Measurements from ENCODE around the gene FUNDC2. TPM values are rescaled to one million over a fixed set of nuclear protein-coding genes. Genes with fewer than 3 reads are reported as not detected.

FUNDC2 gene
- total and polyA plus RNA-seq, 10 of the 15 experiments (the other 5 are each of a cell fraction or from before 2014, with no cell fraction given), result 70.5 to 353 (median 165) TPM

- ChIA-PET RAD21 (ENCODE audit: unreplicated experiment) (interaction anchor here (1.0 to 1.3 kb wide), 5 partner anchors 19 to 42 kb away, joined by 3 to 12 read pairs (median 4); no protein-coding TSS in a partner anchor), POLR2A (interaction anchor here (0.9 to 2.9 kb wide), 4 partner anchors 37 to 44 kb away, joined by 3 to 32 read pairs (median 4); partner anchors contain the start of genes CMC4 and MTCP1), CTCF (interaction anchor here (0.9 to 1.9 kb wide), 4 partner anchors 19 to 46 kb away, joined by 3 to 4 read pairs (median 4); no protein-coding TSS in a partner anchor), SMC1A (ENCODE audit: uncharacterized antibody, unreplicated experiment) (interaction anchor here (1.0 to 3.3 kb wide), 5 partner anchors 10 to 42 kb away, joined by 4 to 21 read pairs (median 6); no protein-coding TSS in a partner anchor)
- ATAC-seq (peak; percentile 42), DNase-seq (ENCODE audit: low read depth, low spot score) (no peak), FAIRE-seq (no peak)
- TF ChIP-seq BCL3 (IDR thresholded peaks at IDR 0.05; ENCODE audit: borderline replicate concordance, insufficient read depth, low read depth, low read length, poor library complexity, severe bottlenecking) (no peak), WRNIP1 (IDR thresholded peaks at IDR 0.05; ENCODE audit: borderline replicate concordance, low read depth, low read length) (no peak), CREB1 (IDR thresholded peaks at IDR 0.05; ENCODE audit: low read depth) (peak; percentile 53), MTA3 (IDR thresholded peaks at IDR 0.05; ENCODE audit: borderline replicate concordance, low read length) (peak; percentile 51; the same call in 1 of the 2 replicates), ZNF687 (IDR thresholded peaks at IDR 0.05) (0 out of 2 replicates have a peak, but pooled peaks have one; percentile 9), PKNOX1 (IDR thresholded peaks at IDR 0.05) (no peak)
- TF ChIP-seq, protein P1, sequence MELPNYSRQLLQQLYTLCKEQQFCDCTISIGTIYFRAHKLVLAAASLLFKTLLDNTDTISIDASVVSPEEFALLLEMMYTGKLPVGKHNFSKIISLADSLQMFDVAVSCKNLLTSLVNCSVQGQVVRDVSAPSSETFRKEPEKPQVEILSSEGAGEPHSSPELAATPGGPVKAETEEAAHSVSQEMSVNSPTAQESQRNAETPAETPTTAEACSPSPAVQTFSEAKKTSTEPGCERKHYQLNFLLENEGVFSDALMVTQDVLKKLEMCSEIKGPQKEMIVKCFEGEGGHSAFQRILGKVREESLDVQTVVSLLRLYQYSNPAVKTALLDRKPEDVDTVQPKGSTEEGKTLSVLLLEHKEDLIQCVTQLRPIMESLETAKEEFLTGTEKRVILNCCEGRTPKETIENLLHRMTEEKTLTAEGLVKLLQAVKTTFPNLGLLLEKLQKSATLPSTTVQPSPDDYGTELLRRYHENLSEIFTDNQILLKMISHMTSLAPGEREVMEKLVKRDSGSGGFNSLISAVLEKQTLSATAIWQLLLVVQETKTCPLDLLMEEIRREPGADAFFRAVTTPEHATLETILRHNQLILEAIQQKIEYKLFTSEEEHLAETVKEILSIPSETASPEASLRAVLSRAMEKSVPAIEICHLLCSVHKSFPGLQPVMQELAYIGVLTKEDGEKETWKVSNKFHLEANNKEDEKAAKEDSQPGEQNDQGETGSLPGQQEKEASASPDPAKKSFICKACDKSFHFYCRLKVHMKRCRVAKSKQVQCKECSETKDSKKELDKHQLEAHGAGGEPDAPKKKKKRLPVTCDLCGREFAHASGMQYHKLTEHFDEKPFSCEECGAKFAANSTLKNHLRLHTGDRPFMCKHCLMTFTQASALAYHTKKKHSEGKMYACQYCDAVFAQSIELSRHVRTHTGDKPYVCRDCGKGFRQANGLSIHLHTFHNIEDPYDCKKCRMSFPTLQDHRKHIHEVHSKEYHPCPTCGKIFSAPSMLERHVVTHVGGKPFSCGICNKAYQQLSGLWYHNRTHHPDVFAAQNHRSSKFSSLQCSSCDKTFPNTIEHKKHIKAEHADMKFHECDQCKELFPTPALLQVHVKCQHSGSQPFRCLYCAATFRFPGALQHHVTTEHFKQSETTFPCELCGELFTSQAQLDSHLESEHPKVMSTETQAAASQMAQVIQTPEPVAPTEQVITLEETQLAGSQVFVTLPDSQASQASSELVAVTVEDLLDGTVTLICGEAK (IDR thresholded peaks at IDR 0.05; ENCODE audit: borderline replicate concordance), result peak; percentile 9; the same call in 1 of the 2 replicates
- Histone ChIP-seq H3K27ac (ENCODE audit: control insufficient read depth, insufficient read depth) (peak overlapping the region; percentile 94), H4K20me1 (ENCODE audit: control insufficient read depth, insufficient read depth) (no peaks in the 10 kb centered on the region), H3K36me3 (ENCODE audit: control insufficient read depth in 2 of 2, insufficient read depth in 2 of 2, low read length in 1 of 2) (no peaks in the 10 kb centered on the region), H3K4me2 (ENCODE audit: control insufficient read depth, insufficient read depth) (peak overlapping the region; percentile 11), H2AFZ (ENCODE audit: control insufficient read depth, low read depth, low read length) (peak overlapping the region; percentile 48; the same call in 1 of the 2 replicates), H3K9me3 (replicated peaks; ENCODE audit: control insufficient read depth, insufficient read depth, low read length) (no peaks in the 10 kb centered on the region), H3K4me1 (ENCODE audit: control insufficient read depth, insufficient read depth, low read length) (no peaks in the 10 kb centered on the region), H3K79me2 (ENCODE audit: control insufficient read depth, insufficient read depth, low read length) (peaks cover 27% of the 10 kb centered on the region), H3K27me3 (replicated peaks in 1 of 2; ENCODE audit: control insufficient read depth in 2 of 2, insufficient read depth in 2 of 2, low read length in 1 of 2) (no peaks in the 10 kb centered on the region), H3K9ac (ENCODE audit: control insufficient read depth, insufficient read depth, low read length) (peak overlapping the region; percentile 90), H3K4me3 (peak overlapping the region; percentile 70)
- in situ Hi-C loops (cut with MboI) (loop anchor here (5.0 kb wide), 1 partner anchor 35 kb away; no protein-coding TSS in a partner anchor), intact Hi-C loops (cut with micrococcal nuclease; ENCODE audit: unreplicated experiment) (loop anchor here (2.0 to 5.0 kb wide), 2 partner anchors 29 to 45 kb away; partner anchors contain the start of genes BRCC3, CMC4 and MTCP1)
- 39% methylated on average over 14 of the region's 14 CpGs for whole genome bisulfite sequencing (ENCODE audit: insufficient coverage, insufficient replicate concordance, low lambda C conversion rate, missing lambda C conversion rate)
- BruUV-seq (replicated peaks), result TSS peak; percentile 79
Observed at GRCh38 chrX:155027509-155028066, 944 bp downstream of the FUNDC2 start.
